Ovary (tissue), 9 donors: ENCODE measurements around the gene F5. TPM values are rescaled to one million over a fixed set of nuclear protein-coding genes. Genes with fewer than 3 reads are reported as not detected.

ENCODE experiments used
- DNase-seq, 5 donors: peaks; one replicate each; pipeline ENCODE4 v3.0.0-alpha.2; 2019 to 2020
- H3K27ac ChIP-seq, 2 donors: fragments of 200-600 bp; one replicate each; pipeline versions ENCODE4 v1.5.1 to v1.8.0; 2019 to 2022
- H3K27me3 ChIP-seq: fragments of 200-600 bp; one replicate; pipeline ENCODE4 v1.8.0; 2022
- H3K36me3 ChIP-seq: fragments of 200-600 bp; sonication (generic); one replicate; pipeline ENCODE4 v1.5.1; 2019
- H3K4me1 ChIP-seq: one replicate; pipeline ENCODE4 v1.8.1; 2013; ENCODE audit warnings: mild to moderate bottlenecking, moderate library complexity; ENCODE audit not compliant: insufficient read depth
- H3K4me3 ChIP-seq: fragments of 200-600 bp; sonication (generic); one replicate; pipeline ENCODE4 v1.5.1; 2017
- H3K9me3 ChIP-seq, 2 donors: fragments of 200-600 bp in 1 of 2; sonication (generic) in 1 of 2; one replicate each; pipeline versions ENCODE4 v1.5.1 to v1.8.1; 2013 to 2019; ENCODE audit warnings: mild to moderate bottlenecking in 1 of 2, moderate library complexity in 1 of 2
- EP300 ChIP-seq: sonication (generic); formaldehyde crosslinking; IDR thresholded peaks from one replicate; pipeline ENCODE4 v1.6.1; 2017; ENCODE audit warnings: antibody characterized with exemption
- POLR2A ChIP-seq: fragments of 450-650 bp; IDR thresholded peaks from one replicate; pipeline ENCODE4 v1.6.1; 2017; ENCODE audit warnings: antibody characterized with exemption, mild to moderate bottlenecking, moderate library complexity
- WGBS, 3 donors: extraction: QIAGEN DNeasy Blood & Tissue Kit in 1 of 3; methylation state at CpG; one replicate each; pipeline versions ENCODE4 v1.1.5 to v1.1.7; 2013 to 2017; 5-methylcytosine and 5-hydroxymethylcytosine counted together
- intact Hi-C, 4 donors: fragments of 100-400 bp; cut with DNase I; formaldehyde crosslinking; loops; one replicate each; pipeline versions ENCODE4 v1.11.0 to v1.15.1; 2022 to 2023
- polyA plus RNA-seq, 2 donors: library from polyadenylated mRNA; stranded (reverse); fragments of 200-250 nt in 1 of 2; fragments of 350-450 nt in 1 of 2; fragmentation: Illumina TruSeq in 1 of 2; extraction: RNeasy Lipid Tissue Mini Kit (QIAGEN cat#74804) in 1 of 2; gene quantifications; one replicate each; pipeline ENCODE4 v1.2.3, GENCODE V29; 2013 to 2014
- total RNA-seq, 7 donors: library from RNA; depleted of rRNA in 2 of 7; stranded (reverse); fragments of >200 nt in 2 of 7; fragmentation: NEBNext Ultra II Directional in 3 of 7; extraction: Animal tissue kit (Norgen Biotek cat#: 25700) in 3 of 7; gene quantifications; one replicate each; pipeline versions ENCODE4 v1.1.0 to v1.2.4, GENCODE V29; 2016 to 2023
- TF ChIP-seq, protein P1 (sequence below), 3 donors: fragments of 450-650 bp in 2 of 3; fragments of 200-600 bp in 1 of 3; IDR thresholded peaks; one replicate each; pipeline versions ENCODE4 v1.5.1 to v1.8.0; 2016 to 2022; ENCODE audit warnings: antibody characterized with exemption in 3 of 3, mild to moderate bottlenecking in 1 of 3
- donor health status: DM: no; HTN: no; CAD: no; lungs with moderate emphysema.
- donor health status: DM: no; HTN: no; CAD: no.
- donor health status: Bipolar disorder and iron deficiency.
- donor health status: DM: yes; HTN: yes; CAD: no.
- donor health status: DM: no; HTN: no; CAD: no.
- donor health status: DM: yes; HTN: yes; CAD: no.

The F5 gene
- total and polyA plus RNA-seq, 9 donors = 0.05 to 3.3 (median 0.31) TPM; not detected in 2

DNA sequence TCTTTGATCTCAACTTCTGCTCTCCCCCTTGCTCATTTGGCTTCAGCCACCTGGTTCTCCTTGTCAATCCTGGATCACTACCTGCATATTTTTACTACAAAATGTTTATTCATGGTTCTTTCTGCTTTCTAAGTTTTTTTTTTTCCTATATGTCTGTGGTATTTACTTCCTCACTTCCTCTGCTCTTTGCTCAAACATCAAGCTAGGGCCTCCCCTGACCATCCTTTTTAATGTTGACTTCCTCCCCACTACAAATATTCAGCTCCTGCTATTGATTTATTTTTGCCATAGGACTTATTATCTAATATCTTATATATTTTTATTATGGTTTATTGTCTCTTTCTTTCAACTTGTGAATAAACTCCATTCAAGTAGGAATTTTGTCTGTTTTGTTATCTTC is 86.5 kb downstream of the F5 start:
- Histone ChIP-seq H3K27ac (no peak overlapping the region), H3K27me3 (no peaks in the 10 kb centered on the region), H3K9me3 (no peaks in the 10 kb centered on the region), H3K4me3 (no peak overlapping the region), H3K4me1 (no peaks in the 10 kb centered on the region), H3K36me3 (no peaks in the 10 kb centered on the region)
- DNase-seq = no peak
- intact Hi-C loops = no loop called here
- TF ChIP-seq POLR2A (no peak), EP300 (no peak)
- TF ChIP-seq, protein P1, sequence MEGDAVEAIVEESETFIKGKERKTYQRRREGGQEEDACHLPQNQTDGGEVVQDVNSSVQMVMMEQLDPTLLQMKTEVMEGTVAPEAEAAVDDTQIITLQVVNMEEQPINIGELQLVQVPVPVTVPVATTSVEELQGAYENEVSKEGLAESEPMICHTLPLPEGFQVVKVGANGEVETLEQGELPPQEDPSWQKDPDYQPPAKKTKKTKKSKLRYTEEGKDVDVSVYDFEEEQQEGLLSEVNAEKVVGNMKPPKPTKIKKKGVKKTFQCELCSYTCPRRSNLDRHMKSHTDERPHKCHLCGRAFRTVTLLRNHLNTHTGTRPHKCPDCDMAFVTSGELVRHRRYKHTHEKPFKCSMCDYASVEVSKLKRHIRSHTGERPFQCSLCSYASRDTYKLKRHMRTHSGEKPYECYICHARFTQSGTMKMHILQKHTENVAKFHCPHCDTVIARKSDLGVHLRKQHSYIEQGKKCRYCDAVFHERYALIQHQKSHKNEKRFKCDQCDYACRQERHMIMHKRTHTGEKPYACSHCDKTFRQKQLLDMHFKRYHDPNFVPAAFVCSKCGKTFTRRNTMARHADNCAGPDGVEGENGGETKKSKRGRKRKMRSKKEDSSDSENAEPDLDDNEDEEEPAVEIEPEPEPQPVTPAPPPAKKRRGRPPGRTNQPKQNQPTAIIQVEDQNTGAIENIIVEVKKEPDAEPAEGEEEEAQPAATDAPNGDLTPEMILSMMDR (IDR thresholded peaks at IDR 0.05) = no peak

DNA sequence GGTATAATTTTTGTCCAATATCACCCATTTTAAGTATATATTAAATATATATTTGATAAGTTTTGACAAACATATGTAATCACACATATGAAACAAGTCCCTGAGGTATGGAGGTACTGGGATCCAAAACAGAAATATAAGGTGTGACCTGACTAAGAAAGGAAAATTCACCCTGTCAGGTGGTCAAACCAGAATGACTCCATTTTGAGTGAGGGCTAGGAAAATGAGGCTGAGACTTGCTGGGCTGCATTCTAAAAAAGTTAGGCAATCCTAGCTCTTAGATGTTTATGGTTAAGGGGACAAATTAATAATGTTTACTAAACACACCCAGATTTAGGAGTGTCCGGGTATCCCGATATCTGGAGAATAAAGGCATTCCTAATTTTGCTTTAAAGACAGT is 89.0 kb downstream of the F5 start:
- TF ChIP-seq, protein P1 (IDR thresholded peaks at IDR 0.05) = no peak
- TF ChIP-seq POLR2A (no peak), EP300 (no peak)
- H3K9me3 ChIP-seq = no peaks in the 10 kb centered on the region
- no peak overlapping the region for H3K27ac ChIP-seq
- H3K4me3 ChIP-seq = no peak overlapping the region
- no peak for DNase-seq
- WGBS, 3 donors = 84 to 94% (median 89%) methylated on average over 2 of the region's 2 CpGs
- H3K27me3 ChIP-seq = no peaks in the 10 kb centered on the region
- no peaks in the 10 kb centered on the region for H3K4me1 ChIP-seq
- no peaks in the 10 kb centered on the region for H3K36me3 ChIP-seq
- intact Hi-C loops = no loop called here

DNA sequence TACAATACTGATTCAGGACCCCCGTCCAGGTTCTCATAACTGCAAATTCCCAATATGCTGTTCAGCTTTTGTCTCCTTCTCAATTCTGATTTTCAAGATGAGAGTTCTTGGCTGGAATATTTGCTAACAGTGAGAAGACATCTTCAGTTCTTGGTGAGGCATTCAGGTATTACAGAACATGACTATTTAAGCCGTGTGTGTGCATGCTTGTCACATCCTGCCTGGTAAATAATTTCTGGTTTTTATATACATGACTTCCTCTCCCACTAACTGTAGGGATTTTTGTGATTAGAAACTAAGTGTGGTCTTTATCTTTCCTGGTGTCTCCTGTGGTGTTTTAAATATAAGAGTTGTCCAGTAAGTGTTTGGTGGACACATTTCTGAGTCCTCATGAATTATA is 90.4 kb downstream of the F5 start:
- 24 to 50% (median 25%) methylated on average over 2 of the region's 2 CpGs for WGBS, 3 donors
- intact Hi-C loops = no loop called here
- Histone ChIP-seq H3K4me3 (no peak overlapping the region), H3K4me1 (no peaks in the 10 kb centered on the region), H3K9me3 (no peaks in the 10 kb centered on the region), H3K36me3 (no peaks in the 10 kb centered on the region), H3K27me3 (no peaks in the 10 kb centered on the region), H3K27ac (no peak overlapping the region)
- TF ChIP-seq, protein P1 (IDR thresholded peaks at IDR 0.05) = no peak
- TF ChIP-seq POLR2A (no peak), EP300 (no peak)
- DNase-seq = no peak

GRCh38 chr1:169495046-169495775 is 91.1 kb downstream of the F5 start:
- TF ChIP-seq POLR2A = no peak
- TF ChIP-seq, protein P1 (IDR thresholded peaks at IDR 0.05) = no peak
- no peak for TF ChIP-seq EP300
- no peaks in the 10 kb centered on the region for H3K27me3 ChIP-seq
- no peak overlapping the region for H3K27ac ChIP-seq
- intact Hi-C loops = no loop called here
- no peak for DNase-seq
- H3K36me3 ChIP-seq = no peaks in the 10 kb centered on the region
- H3K4me3 ChIP-seq = no peak overlapping the region
- no peaks in the 10 kb centered on the region for H3K4me1 ChIP-seq
- H3K9me3 ChIP-seq = no peaks in the 10 kb centered on the region
